ENCODE measurements around the gene CFAP206.

DNA sequence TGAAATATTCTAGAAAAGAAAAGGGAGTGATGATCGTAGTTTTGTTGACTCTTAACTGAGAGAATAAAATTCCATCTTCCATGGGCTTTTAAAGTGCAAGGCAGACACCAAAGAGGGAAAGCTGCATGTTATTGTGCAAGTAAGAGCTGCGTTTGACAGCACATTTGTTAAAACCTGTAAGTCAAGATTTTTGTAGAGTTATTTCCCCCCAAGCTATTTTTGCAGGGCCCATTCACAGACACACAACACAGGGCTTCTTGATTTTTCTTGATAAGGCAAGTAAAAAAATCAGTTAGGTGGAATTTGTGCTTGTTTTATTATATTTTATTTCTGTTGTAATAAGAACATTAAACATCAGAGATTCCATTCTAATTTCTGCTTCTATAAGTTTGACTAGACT is 13.8 kb downstream of the CFAP206 start:
- TF ChIP-seq, protein P1, sequence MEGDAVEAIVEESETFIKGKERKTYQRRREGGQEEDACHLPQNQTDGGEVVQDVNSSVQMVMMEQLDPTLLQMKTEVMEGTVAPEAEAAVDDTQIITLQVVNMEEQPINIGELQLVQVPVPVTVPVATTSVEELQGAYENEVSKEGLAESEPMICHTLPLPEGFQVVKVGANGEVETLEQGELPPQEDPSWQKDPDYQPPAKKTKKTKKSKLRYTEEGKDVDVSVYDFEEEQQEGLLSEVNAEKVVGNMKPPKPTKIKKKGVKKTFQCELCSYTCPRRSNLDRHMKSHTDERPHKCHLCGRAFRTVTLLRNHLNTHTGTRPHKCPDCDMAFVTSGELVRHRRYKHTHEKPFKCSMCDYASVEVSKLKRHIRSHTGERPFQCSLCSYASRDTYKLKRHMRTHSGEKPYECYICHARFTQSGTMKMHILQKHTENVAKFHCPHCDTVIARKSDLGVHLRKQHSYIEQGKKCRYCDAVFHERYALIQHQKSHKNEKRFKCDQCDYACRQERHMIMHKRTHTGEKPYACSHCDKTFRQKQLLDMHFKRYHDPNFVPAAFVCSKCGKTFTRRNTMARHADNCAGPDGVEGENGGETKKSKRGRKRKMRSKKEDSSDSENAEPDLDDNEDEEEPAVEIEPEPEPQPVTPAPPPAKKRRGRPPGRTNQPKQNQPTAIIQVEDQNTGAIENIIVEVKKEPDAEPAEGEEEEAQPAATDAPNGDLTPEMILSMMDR (IDR thresholded peaks at IDR 0.05) = no peak
- no peak for TF ChIP-seq POLR2A (IDR thresholded peaks at IDR 0.05)
